H1 (cell line): ENCODE data around the gene MALT1. TPM values are rescaled to one million over a fixed set of nuclear protein-coding genes. Genes with fewer than 3 reads are reported as not detected.

Source experiments
- CTCF ChIA-PET: fragments of 300-600 bp; sonication (Branson Sonifier 250); formaldehyde crosslinking; loops from one replicate; lab custom pipeline; 2021; ENCODE audit not compliant: partially characterized antibody; lab: Charles Lee
- POLR2A ChIA-PET: fragments of 300-600 bp; sonication (Branson Sonifier 250); formaldehyde crosslinking; loops from one replicate; lab custom pipeline; 2021; ENCODE audit warnings: inconsistent platforms; ENCODE audit not compliant: partially characterized antibody; lab: Charles Lee
- DNase-seq, 2 experiments: peaks; one replicate each; pipeline versions ENCODE4 v3.0.0 to v3.0.0-alpha.2; 2010 to 2022; ENCODE audit warnings: low spot score in 2 of 2, low read depth in 1 of 2, mixed read lengths in 1 of 2
- FAIRE-seq: peaks from 2 replicates; lab custom pipeline; 2011; peaks lifted over from hg19 to GRCh38; lab: Jason Lieb, UNC
- H2AFZ ChIP-seq: 2 replicates; pipeline ENCODE4 v1.8.1; 2012; ENCODE audit warnings: low read length, inconsistent platforms
- H2AK5ac ChIP-seq: 2 replicates; pipeline ENCODE4 v1.6.1; 2013; ENCODE audit warnings: low read depth, low read length
- H2BK120ac ChIP-seq: replicated peaks from 2 replicates; pipeline ENCODE3; 2013; ENCODE audit warnings: low read depth, low read length, inconsistent platforms
- H2BK12ac ChIP-seq: 2 replicates; pipeline ENCODE4 v1.6.1; 2013; ENCODE audit warnings: low read depth, low read length
- H2BK15ac ChIP-seq: 2 replicates; pipeline ENCODE4 v1.6.1; 2013; ENCODE audit warnings: low read length
- H2BK20ac ChIP-seq: 2 replicates; pipeline ENCODE4 v1.6.1; 2013; ENCODE audit warnings: low read length
- H2BK5ac ChIP-seq: 2 replicates; pipeline ENCODE4 v1.6.1; 2013; ENCODE audit warnings: low read depth, low read length
- H3K14ac ChIP-seq: 2 replicates; pipeline ENCODE4 v1.6.1; 2013; ENCODE audit warnings: inconsistent platforms; ENCODE audit not compliant: insufficient read length
- H3K18ac ChIP-seq: 2 replicates; pipeline ENCODE4 v1.6.1; 2013; ENCODE audit warnings: low read length; ENCODE audit errors: extremely low read depth
- H3K23ac ChIP-seq: 2 replicates; pipeline ENCODE4 v1.6.1; 2013; ENCODE audit warnings: inconsistent platforms; ENCODE audit not compliant: insufficient read length
- H3K23me2 ChIP-seq: 2 replicates; pipeline ENCODE4 v1.6.1; 2013; ENCODE audit warnings: low read depth, low read length
- H3K27ac ChIP-seq: 2 replicates; pipeline ENCODE4 v1.6.1; 2011; ENCODE audit warnings: low read depth, low read length, inconsistent platforms
- H3K27me3 ChIP-seq, 4 experiments: replicated peaks in 1 of 4; 1 replicate in 1 of 4; 2 replicates in 3 of 4; pipeline versions ENCODE4 v1.6.1 to v1.8.1; 2011 to 2013; ENCODE audit warnings: low read length in 3 of 4, mild to moderate bottlenecking in 3 of 4, inconsistent platforms in 2 of 4, mixed read lengths in 2 of 4, moderate library complexity in 1 of 4; ENCODE audit not compliant: control insufficient read depth in 3 of 4, insufficient read depth in 3 of 4; ENCODE audit errors: extremely low read depth in 1 of 4
- H3K36me3 ChIP-seq, 4 experiments: 2 replicates each; pipeline versions ENCODE4 v1.6.1 to v1.8.1; 2011 to 2013; ENCODE audit warnings: mild to moderate bottlenecking in 4 of 4, low read length in 3 of 4, moderate library complexity in 2 of 4, control low read depth in 1 of 4, inconsistent platforms in 1 of 4; ENCODE audit not compliant: insufficient read depth in 4 of 4, control insufficient read depth in 2 of 4
- H3K4ac ChIP-seq: replicated peaks from 2 replicates; pipeline ENCODE3; 2013; ENCODE audit warnings: low read length, low read depth, mixed read lengths, inconsistent platforms; ENCODE audit not compliant: insufficient read length
- H3K4me1 ChIP-seq, 4 experiments: replicated peaks in 1 of 4; 1 replicate in 1 of 4; 2 replicates in 3 of 4; pipeline versions ENCODE4 v1.6.1 to v1.8.1; 2011 to 2013; ENCODE audit warnings: low read length in 3 of 4, inconsistent platforms in 2 of 4, mixed read lengths in 1 of 4; ENCODE audit not compliant: insufficient read depth in 4 of 4, control insufficient read depth in 3 of 4
- H3K4me2 ChIP-seq, 2 experiments: 2 replicates each; pipeline versions ENCODE4 v1.6.1 to v1.8.1; 2011 to 2013; ENCODE audit warnings: low read depth in 2 of 2, low read length in 2 of 2, control low read depth in 1 of 2, inconsistent platforms in 1 of 2, mild to moderate bottlenecking in 1 of 2; ENCODE audit not compliant: insufficient read depth in 1 of 2
- H3K4me3 ChIP-seq, 4 experiments: fragments of 200-600, 300-600 bp in 1 of 4; sonication (generic), shearing (Covaris generic), sonication (Bioruptor Twin) in 1 of 4; 2 replicates each; pipeline versions ENCODE4 v1.5.1 to v1.8.1; 2011 to 2016; ENCODE audit warnings: low read length in 4 of 4, low read depth in 3 of 4, control low read depth in 2 of 4, inconsistent platforms in 2 of 4, mild to moderate bottlenecking in 2 of 4, mixed read lengths in 1 of 4, moderate library complexity in 1 of 4; ENCODE audit not compliant: insufficient read depth in 2 of 4; ENCODE audit errors: extremely low read depth in 1 of 4
- H3K56ac ChIP-seq: replicated peaks from 2 replicates; pipeline ENCODE3; 2013; ENCODE audit warnings: low read depth, mild to moderate bottlenecking, mixed read lengths, low read length, inconsistent platforms; ENCODE audit not compliant: insufficient read length
- H3K79me1 ChIP-seq: 2 replicates; pipeline ENCODE4 v1.6.1; 2013; ENCODE audit warnings: low read depth, low read length, control low read depth
- H3K79me2 ChIP-seq, 2 experiments: 2 replicates each; pipeline versions ENCODE4 v1.6.1 to v1.8.1; 2012 to 2013; ENCODE audit warnings: low read length in 2 of 2, mild to moderate bottlenecking in 2 of 2, inconsistent platforms in 1 of 2; ENCODE audit not compliant: insufficient read depth in 2 of 2, control insufficient read depth in 1 of 2
- H3K9ac ChIP-seq, 4 experiments: replicated peaks in 1 of 4; 1 replicate in 1 of 4; 2 replicates in 3 of 4; pipeline versions ENCODE4 v1.6.1 to v1.8.1; 2011 to 2013; ENCODE audit warnings: low read depth in 3 of 4, low read length in 3 of 4, control low read depth in 2 of 4, mild to moderate bottlenecking in 2 of 4, moderate library complexity in 2 of 4, inconsistent platforms in 1 of 4; ENCODE audit errors: extremely low read depth in 1 of 4
- H3K9me3 ChIP-seq, 2 experiments: 2 replicates each; pipeline versions ENCODE4 v1.6.1 to v1.8.1; 2012 to 2013; ENCODE audit warnings: mild to moderate bottlenecking in 2 of 2, moderate library complexity in 2 of 2, control low read depth in 1 of 2, inconsistent platforms in 1 of 2, low read depth in 1 of 2, low read length in 1 of 2, mixed read lengths in 1 of 2; ENCODE audit not compliant: insufficient read depth in 2 of 2
- H4K20me1 ChIP-seq, 2 experiments: replicated peaks in 1 of 2; 2 replicates each; pipeline versions ENCODE3 to v1.8.1; 2011 to 2013; ENCODE audit warnings: inconsistent platforms in 2 of 2, low read length in 2 of 2, mild to moderate bottlenecking in 1 of 2; ENCODE audit not compliant: insufficient read depth in 2 of 2, control insufficient read depth in 1 of 2
- H4K5ac ChIP-seq: 2 replicates; pipeline ENCODE4 v1.6.1; 2013; ENCODE audit warnings: low read length, low read depth, mixed read lengths, inconsistent platforms; ENCODE audit not compliant: insufficient read length
- H4K8ac ChIP-seq: 2 replicates; pipeline ENCODE4 v1.8.0; 2013; ENCODE audit warnings: mild to moderate bottlenecking, moderate library complexity, low read length, inconsistent platforms; ENCODE audit not compliant: insufficient read depth; ENCODE audit errors: extremely low read depth
- H4K91ac ChIP-seq: replicated peaks from 2 replicates; pipeline ENCODE3; 2013; ENCODE audit warnings: low read length, mixed read lengths, inconsistent platforms; ENCODE audit not compliant: insufficient read length
- BACH1 ChIP-seq: IDR thresholded peaks from 2 replicates; pipeline ENCODE4 v1.6.1; 2012; ENCODE audit warnings: low read length, improper control_type of control experiment
- E2F6 ChIP-seq: IDR thresholded peaks from 2 replicates; pipeline ENCODE4 v1.6.1; 2012; ENCODE audit warnings: inconsistent platforms
- WGBS, 2 experiments: shearing (Covaris generic) in 1 of 2; methylation state at CpG; one replicate each; pipeline versions ENCODE4 v1.1.6 to v1.1.7; 2013 to 2015; ENCODE audit warnings: low lambda C conversion rate in 2 of 2, mixed read lengths in 2 of 2, inconsistent platforms in 1 of 2, low coverage in 1 of 2, missing lambda C conversion rate in 1 of 2; ENCODE audit not compliant: insufficient replicate concordance in 2 of 2, insufficient coverage in 1 of 2, insufficient read length in 1 of 2; ENCODE audit errors: extremely low coverage in 1 of 2, missing lambda C conversion rate in 1 of 2; 5-methylcytosine and 5-hydroxymethylcytosine counted together
- polyA plus RNA-seq, 7 experiments: library from polyadenylated mRNA; depleted of rRNA in 3 of 7; stranded (reverse) in 5 of 7; unstranded in 2 of 7; fragments of >200 nt in 5 of 7; fragments of 200-250 nt in 2 of 7; gene quantifications; 1 replicate in 5 of 7; 2 replicates in 1 of 7; 4 replicates in 1 of 7; pipeline versions ENCODE4 v1.2.1 to v1.2.3, GENCODE V29; 2011 to 2013; ENCODE audit warnings: missing spikeins in 2 of 7, mixed read lengths in 2 of 7
- total RNA-seq: library from RNA; stranded (reverse); fragmentation: NEBNext Ultra II Directional; extraction: Animal tissue kit (Norgen Biotek cat#: 25700); gene quantifications from 2 replicates; pipeline ENCODE4 v1.2.1, GENCODE V29; 2021

MALT1 gene
- total and polyA plus RNA-seq, 2 of the 8 experiments (the other 6 are each of a cell fraction or from before 2014, with no cell fraction given): 10.7 to 25.9 TPM

- POLR2A ChIA-PET: interaction anchor here (2.5 kb wide), 1 partner anchor 11 kb away, joined by 20 read pairs; the partner anchor contains the start of gene MALT1
- no peak overlapping the region for H2BK20ac ChIP-seq
- H3K23ac ChIP-seq: no peak overlapping the region
- H2AFZ ChIP-seq: no peak overlapping the region
- H3K79me2 ChIP-seq: peaks cover 0 to 30% of the 10 kb centered on the region in 2 experiments; a peak in 2 of 4 replicates
- no peak overlapping the region for H2BK15ac ChIP-seq
- no peaks in the 10 kb centered on the region for H3K23me2 ChIP-seq
- H3K4me3 ChIP-seq: no peak overlapping the region
- FAIRE-seq: no peak
- H3K36me3 ChIP-seq: peaks cover 0 to 16% (median 5%) of the 10 kb centered on the region in 4 experiments; a peak in 5 of 8 replicates
- no peak for TF ChIP-seq E2F6
- TF ChIP-seq BACH1: peak; percentile 72
- TF ChIP-seq, all 59 proteins: peak for 1
- H4K20me1 ChIP-seq: peaks cover 0 to 1% of the 10 kb centered on the region in 2 experiments
- no peak overlapping the region for H3K4me2 ChIP-seq
- H4K5ac ChIP-seq: no peak overlapping the region
- H3K18ac ChIP-seq: no peak overlapping the region
- no peak overlapping the region for H3K14ac ChIP-seq
- H2BK5ac ChIP-seq: no peak overlapping the region
- no peak overlapping the region for H3K9ac ChIP-seq
- H3K27me3 ChIP-seq: no peaks in the 10 kb centered on the region
- H3K27ac ChIP-seq: no peak overlapping the region
- H3K9me3 ChIP-seq: no peaks in the 10 kb centered on the region
- H2BK12ac ChIP-seq: no peak overlapping the region
- 95% methylated on average over 5 of the region's 5 CpGs; no CpG with 5 or more reads in 1 of the 2 experiments for WGBS, 2 experiments
- no peak overlapping the region for H3K4ac ChIP-seq
- DNase-seq: no peak
- no peaks in the 10 kb centered on the region; a peak in 1 of 7 replicates for H3K4me1 ChIP-seq
- H3K79me1 ChIP-seq: no peaks in the 10 kb centered on the region
- H4K91ac ChIP-seq: no peak overlapping the region
- CTCF ChIA-PET: interaction anchor here (0.8 to 3.8 kb wide), 8 partner anchors 8 to 185 kb away, joined by 3 to 14 read pairs (median 4); partner anchors contain the start of gene MALT1
- no peak overlapping the region for H3K56ac ChIP-seq
- H4K8ac ChIP-seq: no peak overlapping the region
- no peak overlapping the region for H2BK120ac ChIP-seq
- H2AK5ac ChIP-seq: no peak overlapping the region
Observed at GRCh38 chr18:58682429-58683069, 11.3 kb downstream of the MALT1 start.
